Activated CD4-positive, alpha-beta T cell treated with anti-CD3 and anti-CD28 coated beads for 4 hours (primary cell): ENCODE results near the gene TIMM50.
A peak's percentile ranks its signal among the peaks of the same experiment; 100 is the strongest.

Experiments
- DNase-seq, 2 donors: peaks; one replicate each; pipeline ENCODE4 v3.0.0-alpha.2; 2020

Gene TIMM50

GRCh38 chr19:39502640-39503417 lies 22.2 kb downstream of the TIMM50 start:
- peak; percentile 68 to 69 for DNase-seq

GRCh38 chr19:39506598-39506943 lies 25.9 kb downstream of the TIMM50 start:
- DNase-seq: no peak

- peak; percentile 24 to 36 for DNase-seq
Observed at GRCh38 chr19:39506944-39507714, 26.5 kb downstream of the TIMM50 start.

GRCh38 chr19:39507715-39508364 lies 27.2 kb downstream of the TIMM50 start:
- no peak for DNase-seq

GRCh38 chr19:39508629-39509028 lies 28.0 kb downstream of the TIMM50 start:
- DNase-seq: no peak

GRCh38 chr19:39509233-39509632 lies 28.6 kb downstream of the TIMM50 start:
- no peak for DNase-seq

- no peak for DNase-seq
Observed at GRCh38 chr19:39512988-39513387, 32.4 kb downstream of the TIMM50 start.

GRCh38 chr19:39514840-39515550 lies 34.4 kb downstream of the TIMM50 start, which contains the start of gene SELENOV:
SELENOV (plus strand) TSS chr19:39515139; CDS start chr19:39515213, 74 bp downstream.
- DNase-seq: no peak

- no peak for DNase-seq
Observed at GRCh38 chr19:39515551-39516191, 35.0 kb downstream of the TIMM50 start.

- no peak for DNase-seq
Observed at GRCh38 chr19:39516270-39516669, 35.6 kb downstream of the TIMM50 start.

- no peak for DNase-seq
Observed at GRCh38 chr19:39517432-39517831, 36.8 kb downstream of the TIMM50 start.

- DNase-seq: no peak
Observed at GRCh38 chr19:39518458-39518857, 37.8 kb downstream of the TIMM50 start.

GRCh38 chr19:39518975-39519374 lies 38.3 kb downstream of the TIMM50 start:
- DNase-seq: no peak

GRCh38 chr19:39520541-39521484 lies 40.2 kb downstream of the TIMM50 start:
- DNase-seq: no peak

- DNase-seq: no peak
Observed at GRCh38 chr19:39524495-39524894, 43.9 kb downstream of the TIMM50 start.

- no peak for DNase-seq
Observed at GRCh38 chr19:39525205-39525604, 44.6 kb downstream of the TIMM50 start.

- DNase-seq: no peak
Observed at GRCh38 chr19:39531834-39532232, 51.2 kb downstream of the TIMM50 start.

- DNase-seq: peak; percentile 94 to 97
Observed at GRCh38 chr19:39532233-39533002, 51.8 kb downstream of the TIMM50 start, which contains the start of gene EID2B. EID2B (minus strand) TSS chr19:39532852; CDS start chr19:39532802, 50 bp downstream.

- no peak for DNase-seq
Observed at GRCh38 chr19:39533003-39533512, 52.4 kb downstream of the TIMM50 start.

- DNase-seq: no peak
Observed at GRCh38 chr19:39533791-39534190, 53.2 kb downstream of the TIMM50 start.
